ENCODE results near the gene ACKR2.

DNA sequence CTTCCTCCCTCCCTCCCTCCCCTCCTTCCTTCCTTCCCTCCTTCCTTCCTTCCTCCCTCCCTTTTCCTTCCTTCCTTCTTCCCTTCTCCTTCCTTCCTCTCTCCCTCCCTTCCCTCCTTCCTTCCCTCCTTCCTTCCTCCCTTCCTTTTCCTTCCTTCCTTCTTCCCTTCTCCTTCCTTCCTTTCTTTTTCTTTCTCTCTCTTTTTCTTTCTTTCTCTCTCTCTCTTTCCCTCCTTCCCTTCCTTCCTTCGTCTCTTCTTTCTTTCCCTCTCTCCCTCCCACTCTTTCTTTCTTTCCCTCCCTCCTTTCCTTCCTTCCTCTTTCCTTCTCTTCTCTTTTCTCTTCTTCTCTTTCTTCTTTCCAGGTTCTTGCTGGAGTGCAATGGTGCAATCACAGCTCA, 94.8 kb downstream of the ACKR2 start:
- TF ChIP-seq POLR2A (IDR thresholded peaks at IDR 0.05; ENCODE audit: borderline replicate concordance, extremely low read depth, insufficient read depth, insufficient read length) (no peak), EZH2phosphoT487 (IDR thresholded peaks at IDR 0.05; ENCODE audit: borderline replicate concordance) (no peak), CEBPB (IDR thresholded peaks at IDR 0.05; ENCODE audit: low read depth) (no peak), YY1 (IDR thresholded peaks at IDR 0.05; ENCODE audit: extremely low read depth, insufficient replicate concordance, low read depth, low read length) (no peak), TCF7L2 (IDR thresholded peaks at IDR 0.05; ENCODE audit: borderline replicate concordance, extremely low read depth, insufficient read depth, insufficient read length) (no peak), POLR2AphosphoS5 (IDR thresholded peaks at IDR 0.05; ENCODE audit: low read depth, low read length) (no peak), SRF (IDR thresholded peaks at IDR 0.05; ENCODE audit: low read depth) (no peak), RAD21 (IDR thresholded peaks at IDR 0.05; ENCODE audit: low read depth) (no peak)
- TF ChIP-seq, protein P1, sequence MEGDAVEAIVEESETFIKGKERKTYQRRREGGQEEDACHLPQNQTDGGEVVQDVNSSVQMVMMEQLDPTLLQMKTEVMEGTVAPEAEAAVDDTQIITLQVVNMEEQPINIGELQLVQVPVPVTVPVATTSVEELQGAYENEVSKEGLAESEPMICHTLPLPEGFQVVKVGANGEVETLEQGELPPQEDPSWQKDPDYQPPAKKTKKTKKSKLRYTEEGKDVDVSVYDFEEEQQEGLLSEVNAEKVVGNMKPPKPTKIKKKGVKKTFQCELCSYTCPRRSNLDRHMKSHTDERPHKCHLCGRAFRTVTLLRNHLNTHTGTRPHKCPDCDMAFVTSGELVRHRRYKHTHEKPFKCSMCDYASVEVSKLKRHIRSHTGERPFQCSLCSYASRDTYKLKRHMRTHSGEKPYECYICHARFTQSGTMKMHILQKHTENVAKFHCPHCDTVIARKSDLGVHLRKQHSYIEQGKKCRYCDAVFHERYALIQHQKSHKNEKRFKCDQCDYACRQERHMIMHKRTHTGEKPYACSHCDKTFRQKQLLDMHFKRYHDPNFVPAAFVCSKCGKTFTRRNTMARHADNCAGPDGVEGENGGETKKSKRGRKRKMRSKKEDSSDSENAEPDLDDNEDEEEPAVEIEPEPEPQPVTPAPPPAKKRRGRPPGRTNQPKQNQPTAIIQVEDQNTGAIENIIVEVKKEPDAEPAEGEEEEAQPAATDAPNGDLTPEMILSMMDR (IDR thresholded peaks at IDR 0.05 in 2 of 3, conservative IDR thresholded peaks at IDR 0.05 in 1 of 3; ENCODE audit: borderline replicate concordance in 1 of 3, insufficient read depth in 1 of 3, low read depth in 2 of 3, low read length in 2 of 3), result no peak
